Mucosa of rectum (tissue), 2 donors: Measurements from ENCODE around the gene ERGIC2.
"Not testable (repeated sequence)": the region's sequence is repeated elsewhere in the genome, so short reads cannot be mapped to it uniquely, and the experiment has no call there.

Experiments
- H3K27ac ChIP-seq, 2 donors: one replicate each; pipeline ENCODE4 v1.7.0; 2013; ENCODE audit warnings: inconsistent platforms in 2 of 2, low read depth in 2 of 2, low read length in 2 of 2
- H3K27me3 ChIP-seq, 2 donors: one replicate each; pipeline ENCODE4 v1.7.0; 2013; ENCODE audit warnings: low read length in 2 of 2; ENCODE audit not compliant: control insufficient read depth in 2 of 2, insufficient read depth in 2 of 2
- H3K36me3 ChIP-seq, 2 donors: one replicate each; pipeline ENCODE4 v1.7.0; 2013; ENCODE audit warnings: low read length in 2 of 2; ENCODE audit not compliant: control insufficient read depth in 2 of 2, insufficient read depth in 2 of 2
- H3K4me1 ChIP-seq, 2 donors: one replicate each; pipeline ENCODE4 v1.7.0; 2013; ENCODE audit warnings: low read length in 2 of 2, mild to moderate bottlenecking in 1 of 2; ENCODE audit not compliant: control insufficient read depth in 2 of 2, insufficient read depth in 2 of 2
- H3K4me3 ChIP-seq, 2 donors: one replicate each; pipeline ENCODE4 v1.7.0; 2013; ENCODE audit warnings: low read length in 2 of 2
- H3K9ac ChIP-seq, 2 donors: one replicate each; pipeline ENCODE4 v1.7.0; 2013; ENCODE audit warnings: low read length in 2 of 2, low read depth in 1 of 2, mild to moderate bottlenecking in 1 of 2
- H3K9me3 ChIP-seq, 2 donors: one replicate each; pipeline ENCODE4 v1.7.0; 2013; ENCODE audit warnings: low read length in 2 of 2; ENCODE audit not compliant: control insufficient read depth in 2 of 2
- donor health status: healthy.
- donor health status: Normal muscosa, but diverticular disease.

The ERGIC2 gene

GRCh38 chr12:29306682-29307081 lies 74.3 kb downstream of the ERGIC2 start:
- Histone ChIP-seq H3K4me3 (no peak overlapping the region), H3K4me1 (peaks cover 0 to 5% of the 10 kb centered on the region in 2 donors), H3K9me3 (no peaks in the 10 kb centered on the region), H3K36me3 (peaks cover 0 to 9% of the 10 kb centered on the region in 2 donors), H3K27me3 (no peaks in the 10 kb centered on the region), H3K27ac (no peak overlapping the region), H3K9ac (no peak overlapping the region)

- Histone ChIP-seq H3K4me1 (peaks cover 0 to 5% of the 10 kb centered on the region in 2 donors), H3K27ac (no peak overlapping the region), H3K9me3 (no peaks in the 10 kb centered on the region), H3K36me3 (peaks cover 0 to 9% of the 10 kb centered on the region in 2 donors), H3K9ac (no peak overlapping the region), H3K27me3 (no peaks in the 10 kb centered on the region), H3K4me3 (no peak overlapping the region)
Observed at GRCh38 chr12:29306266-29306665, 74.7 kb downstream of the ERGIC2 start.

- no peak overlapping the region for H3K27ac ChIP-seq
- no peaks in the 10 kb centered on the region for H3K9me3 ChIP-seq
- H3K4me1 ChIP-seq = peaks cover 0 to 2% of the 10 kb centered on the region in 2 donors
- H3K36me3 ChIP-seq = peaks cover 0 to 9% of the 10 kb centered on the region in 2 donors
- no peaks in the 10 kb centered on the region for H3K27me3 ChIP-seq
- no peak overlapping the region for H3K9ac ChIP-seq
- no peak overlapping the region for H3K4me3 ChIP-seq
Observed at GRCh38 chr12:29304388-29304787, 76.6 kb downstream of the ERGIC2 start.

GRCh38 chr12:29301114-29301513 lies 79.9 kb downstream of the ERGIC2 start:
- H3K9ac ChIP-seq = no peak overlapping the region
- H3K27me3 ChIP-seq = no peaks in the 10 kb centered on the region
- H3K9me3 ChIP-seq = no peaks in the 10 kb centered on the region
- H3K36me3 ChIP-seq = no peaks in the 10 kb centered on the region
- H3K4me1 ChIP-seq = no peaks in the 10 kb centered on the region
- H3K27ac ChIP-seq = no peak overlapping the region
- no peak overlapping the region for H3K4me3 ChIP-seq

- Histone ChIP-seq H3K36me3 (no peaks in the 10 kb centered on the region), H3K27me3 (no peaks in the 10 kb centered on the region), H3K9me3 (no peaks in the 10 kb centered on the region), H3K4me3 (no peak overlapping the region), H3K9ac (no peak overlapping the region), H3K27ac (no peak overlapping the region), H3K4me1 (no peaks in the 10 kb centered on the region)
Observed at GRCh38 chr12:29299633-29300032, 81.3 kb downstream of the ERGIC2 start.

- Histone ChIP-seq H3K36me3 (peaks cover 0 to 3% of the 10 kb centered on the region in 2 donors), H3K9ac (no peak overlapping the region), H3K27me3 (no peaks in the 10 kb centered on the region), H3K4me3 (no peak overlapping the region), H3K9me3 (no peaks in the 10 kb centered on the region), H3K4me1 (no peaks in the 10 kb centered on the region), H3K27ac (no peak overlapping the region)
Observed at GRCh38 chr12:29291226-29291625, 89.7 kb downstream of the ERGIC2 start.

GRCh38 chr12:29290475-29290874 lies 90.5 kb downstream of the ERGIC2 start:
- H3K4me3 ChIP-seq, H3K27ac ChIP-seq, H3K36me3 ChIP-seq, H3K4me1 ChIP-seq, H3K9me3 ChIP-seq, H3K27me3 ChIP-seq, H3K9ac ChIP-seq: not testable (repeated sequence)

- no peaks in the 10 kb centered on the region for H3K27me3 ChIP-seq
- H3K9ac ChIP-seq = no peak overlapping the region
- no peaks in the 10 kb centered on the region for H3K9me3 ChIP-seq
- H3K4me1 ChIP-seq = no peaks in the 10 kb centered on the region
- H3K27ac ChIP-seq = no peak overlapping the region
- no peaks in the 10 kb centered on the region for H3K36me3 ChIP-seq
- H3K4me3 ChIP-seq = no peak overlapping the region
Observed at GRCh38 chr12:29288031-29288430, 92.9 kb downstream of the ERGIC2 start.

- no peaks in the 10 kb centered on the region for H3K27me3 ChIP-seq
- H3K4me3 ChIP-seq = no peak overlapping the region
- H3K4me1 ChIP-seq = no peaks in the 10 kb centered on the region
- H3K27ac ChIP-seq = no peak overlapping the region
- H3K9ac ChIP-seq = no peak overlapping the region
- no peaks in the 10 kb centered on the region for H3K9me3 ChIP-seq
- no peaks in the 10 kb centered on the region for H3K36me3 ChIP-seq
Observed at GRCh38 chr12:29287622-29288021, 93.3 kb downstream of the ERGIC2 start.
